ENCODE data around the gene CCDC149. TPM values are rescaled to one million over a fixed set of nuclear protein-coding genes. Genes with fewer than 3 reads are reported as not detected.

The CCDC149 gene
- total and polyA plus RNA-seq, 9 donors = 8.0 to 12.3 (median 10.3) TPM

GRCh38 chr4:24809376-24809775 is 103.5 kb downstream of the CCDC149 start:
- 80% methylated on average over 2 of the region's 2 CpGs for WGBS (ENCODE audit: insufficient coverage)
- peaks cover 3% of the 10 kb centered on the region for H3K27me3 ChIP-seq (ENCODE audit: control insufficient read depth, insufficient read depth, low read length)

GRCh38 chr4:24808955-24809354 is 103.9 kb downstream of the CCDC149 start:
- H3K9me3 ChIP-seq (replicated peaks; ENCODE audit: control insufficient read depth, low read depth, low read length) = peaks cover 2% of the 10 kb centered on the region
- no peak overlapping the region for H3K27ac ChIP-seq (ENCODE audit: low read length)
- H3K4me3 ChIP-seq (ENCODE audit: low read length) = no peak overlapping the region
- peaks cover 3% of the 10 kb centered on the region for H3K27me3 ChIP-seq (ENCODE audit: control insufficient read depth, insufficient read depth, low read length)
- WGBS (ENCODE audit: insufficient coverage) = 88% methylated on average over 1 of the region's 6 CpGs
- H3K36me3 ChIP-seq (ENCODE audit: control insufficient read depth, insufficient read depth, low read length) = peaks cover 8% of the 10 kb centered on the region
- no peaks in the 10 kb centered on the region for H3K4me1 ChIP-seq (ENCODE audit: control insufficient read depth, insufficient read depth, low read length)
- DNase-seq = no peak

More at GRCh38 chr4:24809376-24809775, 103.5 kb downstream of the CCDC149 start:
- Histone ChIP-seq H3K4me1 (ENCODE audit: control insufficient read depth, insufficient read depth, low read length) (no peaks in the 10 kb centered on the region), H3K4me3 (ENCODE audit: low read length) (no peak overlapping the region), H3K9me3 (replicated peaks; ENCODE audit: control insufficient read depth, low read depth, low read length) (peaks cover 2% of the 10 kb centered on the region), H3K36me3 (ENCODE audit: control insufficient read depth, insufficient read depth, low read length) (peaks cover 8% of the 10 kb centered on the region), H3K27ac (ENCODE audit: low read length) (no peak overlapping the region)
- no peak for DNase-seq

- H3K36me3 ChIP-seq (ENCODE audit: control insufficient read depth, insufficient read depth, low read length) = peaks cover 8% of the 10 kb centered on the region
- peaks cover 3% of the 10 kb centered on the region for H3K27me3 ChIP-seq (ENCODE audit: control insufficient read depth, insufficient read depth, low read length)
- no peak overlapping the region for H3K4me3 ChIP-seq (ENCODE audit: low read length)
- DNase-seq = no peak
- peaks cover 2% of the 10 kb centered on the region for H3K9me3 ChIP-seq (replicated peaks; ENCODE audit: control insufficient read depth, low read depth, low read length)
- no peak overlapping the region for H3K27ac ChIP-seq (ENCODE audit: low read length)
- 81% methylated on average over 14 of the region's 14 CpGs for WGBS (ENCODE audit: insufficient coverage)
- H3K4me1 ChIP-seq (ENCODE audit: control insufficient read depth, insufficient read depth, low read length) = no peaks in the 10 kb centered on the region
Observed at GRCh38 chr4:24808261-24808660, 104.6 kb downstream of the CCDC149 start.

DNA sequence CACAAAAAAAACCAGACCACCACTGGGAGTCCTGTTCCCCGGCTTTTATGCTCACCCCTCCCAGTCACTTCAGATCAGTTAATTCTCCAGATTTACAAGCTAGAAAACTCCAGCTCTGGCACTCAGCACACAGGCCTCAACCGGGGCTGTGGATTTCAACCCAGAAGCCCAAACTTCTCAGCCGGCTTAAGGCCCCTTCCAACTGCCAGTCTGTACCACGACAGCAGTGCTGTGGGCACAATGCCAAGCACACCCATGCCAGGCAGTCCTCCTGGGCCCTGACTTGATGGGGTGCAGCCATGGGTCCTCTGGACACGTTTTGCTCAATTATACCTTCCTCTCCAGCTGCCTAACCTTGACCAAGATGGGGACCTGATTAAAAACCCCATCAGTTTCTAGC is 105.2 kb downstream of the CCDC149 start:
- Histone ChIP-seq H3K4me1 (ENCODE audit: control insufficient read depth, insufficient read depth, low read length) (peaks cover 1% of the 10 kb centered on the region), H3K4me3 (ENCODE audit: low read length) (no peak overlapping the region), H3K27me3 (ENCODE audit: control insufficient read depth, insufficient read depth, low read length) (peaks cover 3% of the 10 kb centered on the region), H3K27ac (ENCODE audit: low read length) (no peak overlapping the region), H3K36me3 (ENCODE audit: control insufficient read depth, insufficient read depth, low read length) (peaks cover 8% of the 10 kb centered on the region), H3K9me3 (replicated peaks; ENCODE audit: control insufficient read depth, low read depth, low read length) (peaks cover 2% of the 10 kb centered on the region)
- WGBS (ENCODE audit: insufficient coverage) = 51% methylated on average over 5 of the region's 5 CpGs
- DNase-seq = no peak

GRCh38 chr4:24806206-24806990 is 106.4 kb downstream of the CCDC149 start:
- H3K9me3 ChIP-seq (replicated peaks; ENCODE audit: control insufficient read depth, low read depth, low read length) = no peaks in the 10 kb centered on the region
- no peak overlapping the region for H3K27ac ChIP-seq (ENCODE audit: low read length)
- DNase-seq = no peak
- H3K27me3 ChIP-seq (ENCODE audit: control insufficient read depth, insufficient read depth, low read length) = peaks cover 5% of the 10 kb centered on the region
- H3K36me3 ChIP-seq (ENCODE audit: control insufficient read depth, insufficient read depth, low read length) = peaks cover 8% of the 10 kb centered on the region
- no peak overlapping the region for H3K4me3 ChIP-seq (ENCODE audit: low read length)
- peaks cover 4% of the 10 kb centered on the region for H3K4me1 ChIP-seq (ENCODE audit: control insufficient read depth, insufficient read depth, low read length)
- WGBS (ENCODE audit: insufficient coverage) = 74% methylated on average over 4 of the region's 11 CpGs

DNA sequence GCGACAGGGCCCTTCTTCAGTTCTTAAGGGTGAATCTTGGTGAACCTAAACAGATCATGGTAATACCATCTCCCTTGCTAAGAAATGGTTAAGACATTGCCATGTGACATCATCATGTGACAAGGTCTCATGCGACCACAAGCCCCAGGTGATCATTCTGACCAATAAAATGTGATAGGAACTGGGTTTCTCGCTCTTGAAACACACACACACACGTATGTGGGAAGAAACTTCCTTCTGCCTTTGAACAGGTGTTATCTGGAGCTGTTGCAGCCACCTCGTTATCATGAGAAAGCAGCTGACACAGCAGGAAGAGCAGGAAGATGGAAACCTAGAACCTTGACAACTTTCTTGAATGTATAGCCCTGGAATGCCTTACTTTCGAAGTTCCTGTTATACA is 107.3 kb downstream of the CCDC149 start:
- Histone ChIP-seq H3K9me3 (replicated peaks; ENCODE audit: control insufficient read depth, low read depth, low read length) (no peaks in the 10 kb centered on the region), H3K4me3 (ENCODE audit: low read length) (no peak overlapping the region), H3K4me1 (ENCODE audit: control insufficient read depth, insufficient read depth, low read length) (peaks cover 10% of the 10 kb centered on the region), H3K27ac (ENCODE audit: low read length) (no peak overlapping the region), H3K36me3 (ENCODE audit: control insufficient read depth, insufficient read depth, low read length) (peaks cover 8% of the 10 kb centered on the region), H3K27me3 (ENCODE audit: control insufficient read depth, insufficient read depth, low read length) (peaks cover 13% of the 10 kb centered on the region)
- WGBS (ENCODE audit: insufficient coverage) = 60% methylated on average over 1 of the region's 6 CpGs
- no peak for DNase-seq

DNA sequence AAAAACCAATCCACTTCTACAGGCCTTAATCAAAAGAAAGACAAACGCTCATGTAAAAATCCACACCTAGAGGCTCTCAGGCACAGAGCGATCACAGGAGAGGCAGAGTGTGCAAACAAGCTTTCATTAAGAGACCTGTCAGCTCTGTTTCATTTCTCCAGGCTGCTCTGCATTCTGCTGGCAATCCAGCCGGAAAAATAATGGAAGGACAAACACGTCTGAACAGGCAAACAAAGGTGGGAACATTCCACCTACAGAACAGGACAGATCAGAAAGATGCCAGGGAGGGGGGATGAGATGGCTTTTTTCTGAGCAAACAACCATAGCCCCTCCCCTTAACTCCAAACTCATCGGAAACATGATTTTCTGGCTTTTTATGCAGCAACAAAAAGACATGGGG is 107.8 kb downstream of the CCDC149 start:
- Histone ChIP-seq H3K27ac (ENCODE audit: low read length) (no peak overlapping the region), H3K4me1 (ENCODE audit: control insufficient read depth, insufficient read depth, low read length) (peaks cover 15% of the 10 kb centered on the region), H3K9me3 (replicated peaks; ENCODE audit: control insufficient read depth, low read depth, low read length) (no peaks in the 10 kb centered on the region), H3K4me3 (ENCODE audit: low read length) (no peak overlapping the region), H3K36me3 (ENCODE audit: control insufficient read depth, insufficient read depth, low read length) (peaks cover 8% of the 10 kb centered on the region), H3K27me3 (ENCODE audit: control insufficient read depth, insufficient read depth, low read length) (peaks cover 18% of the 10 kb centered on the region)
- DNase-seq = no peak
- whole genome bisulfite sequencing (ENCODE audit: insufficient coverage) = 86% methylated on average over 1 of the region's 5 CpGs

GRCh38 chr4:24802648-24803047 is 110.2 kb downstream of the CCDC149 start:
- Histone ChIP-seq H3K36me3 (ENCODE audit: control insufficient read depth, insufficient read depth, low read length) (no peaks in the 10 kb centered on the region), H3K27me3 (ENCODE audit: control insufficient read depth, insufficient read depth, low read length) (peaks cover 36% of the 10 kb centered on the region), H3K27ac (ENCODE audit: low read length) (no peak overlapping the region), H3K4me1 (ENCODE audit: control insufficient read depth, insufficient read depth, low read length) (peaks cover 20% of the 10 kb centered on the region), H3K4me3 (ENCODE audit: low read length) (no peak overlapping the region), H3K9me3 (replicated peaks; ENCODE audit: control insufficient read depth, low read depth, low read length) (no peaks in the 10 kb centered on the region)
- 82% methylated on average over 3 of the region's 6 CpGs for WGBS (ENCODE audit: insufficient coverage)
- DNase-seq = no peak

- Histone ChIP-seq H3K4me1 (ENCODE audit: control insufficient read depth, insufficient read depth, low read length) (peaks cover 23% of the 10 kb centered on the region), H3K27me3 (ENCODE audit: control insufficient read depth, insufficient read depth, low read length) (peaks cover 36% of the 10 kb centered on the region), H3K36me3 (ENCODE audit: control insufficient read depth, insufficient read depth, low read length) (no peaks in the 10 kb centered on the region), H3K4me3 (ENCODE audit: low read length) (no peak overlapping the region), H3K9me3 (replicated peaks; ENCODE audit: control insufficient read depth, low read depth, low read length) (no peaks in the 10 kb centered on the region), H3K27ac (ENCODE audit: low read length) (no peak overlapping the region)
- WGBS (ENCODE audit: insufficient coverage) = 53% methylated on average over 7 of the region's 10 CpGs
- DNase-seq = no peak
Observed at GRCh38 chr4:24801136-24801855, 111.5 kb downstream of the CCDC149 start.

DNA sequence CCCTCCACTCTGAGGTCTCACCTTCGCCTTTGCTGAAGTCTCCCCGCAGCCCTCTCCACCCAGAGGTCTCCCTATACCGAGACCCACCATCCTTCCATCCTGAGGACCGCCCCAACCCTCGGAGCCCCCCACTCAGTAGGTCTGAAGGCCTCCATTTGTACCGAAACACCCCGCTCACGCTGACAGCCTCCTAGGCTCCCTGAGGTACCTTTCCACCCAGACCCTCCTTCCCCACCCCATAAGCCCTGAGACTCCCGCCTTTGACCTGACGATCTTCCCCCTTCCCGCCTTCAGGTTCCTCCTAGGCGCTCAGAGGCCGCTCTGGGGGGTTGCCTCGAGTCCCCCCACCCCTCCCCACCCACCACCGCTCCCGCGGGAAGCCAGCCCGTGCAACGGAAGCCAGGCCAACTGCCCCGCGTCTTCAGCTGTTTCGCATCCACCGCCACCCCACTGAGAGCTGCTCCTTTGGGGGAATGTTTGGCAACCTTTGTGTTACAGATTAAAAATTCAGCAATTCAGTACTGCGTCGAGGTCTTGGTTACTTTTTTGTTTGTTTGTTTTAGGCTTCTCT is 112.4 kb downstream of the CCDC149 start:
- Histone ChIP-seq H3K27me3 (ENCODE audit: control insufficient read depth, insufficient read depth, low read length) (peaks cover 41% of the 10 kb centered on the region), H3K36me3 (ENCODE audit: control insufficient read depth, insufficient read depth, low read length) (no peaks in the 10 kb centered on the region), H3K9me3 (replicated peaks; ENCODE audit: control insufficient read depth, low read depth, low read length) (no peaks in the 10 kb centered on the region), H3K27ac (ENCODE audit: low read length) (no peak overlapping the region), H3K4me3 (ENCODE audit: low read length) (peak overlapping the region; percentile 31), H3K4me1 (ENCODE audit: control insufficient read depth, insufficient read depth, low read length) (peaks cover 30% of the 10 kb centered on the region)
- DNase-seq = peak; percentile 48
- WGBS (ENCODE audit: insufficient coverage) = 16% methylated on average over 12 of the region's 25 CpGs

Measured in muscle of leg (tissue), 11 donors.